HepG2 (cell line): Measurements from ENCODE around the gene CTIF. TPM values are rescaled to one million over a fixed set of nuclear protein-coding genes. Genes with fewer than 3 reads are reported as not detected.

Experiments used
- HDAC6 ChIP-seq: fragments of 200-600 bp; sonication (generic); IDR thresholded peaks from 2 replicates; pipeline ENCODE4 v1.7.0; 2017; ENCODE audit warnings: mild to moderate bottlenecking, antibody characterized with exemption, low read length, low read depth
- ZNF335 ChIP-seq: sonication (generic); formaldehyde crosslinking; IDR thresholded peaks from 2 replicates; pipeline ENCODE4 v1.4.0; 2020; ENCODE audit warnings: missing genetic modification reagents
- polyA plus RNA-seq, 8 experiments: library from polyadenylated mRNA; depleted of rRNA in 3 of 8; stranded (reverse) in 7 of 8; unstranded in 1 of 8; fragments of >200 nt; fragmentation: Illumina TruSeq in 4 of 8; extraction: Trizol in 4 of 8; gene quantifications; 2 replicates each; pipeline versions ENCODE4 v1.2.1 to v1.2.3, GENCODE V29; 2011 to 2016; ENCODE audit warnings: low read depth in 4 of 8, missing spikeins in 1 of 8, mixed read lengths in 1 of 8; ENCODE audit not compliant: insufficient read depth in 1 of 8
- total RNA-seq, 5 experiments: library from RNA; depleted of rRNA; stranded (reverse); fragments of >200 nt; fragmentation: Illumina TruSeq; extraction: Trizol; gene quantifications; 2 replicates each; pipeline ENCODE4 v1.2.3, GENCODE V29; 2016; ENCODE audit warnings: low read depth in 1 of 5
- TF ChIP-seq, protein P1 (sequence below): sonication (generic); formaldehyde crosslinking; IDR thresholded peaks from 2 replicates; pipeline ENCODE4 v1.5.1; 2020; ENCODE audit warnings: mild to moderate bottlenecking, missing genetic modification reagents, borderline replicate concordance
- TF ChIP-seq, protein P2 (sequence below): sonication (generic); formaldehyde crosslinking; IDR thresholded peaks from 2 replicates; pipeline ENCODE4 v1.5.0; 2020; ENCODE audit warnings: missing genetic modification reagents

Gene CTIF
- total and polyA plus RNA-seq, 2 of the 13 experiments (the other 11 are each of a cell fraction or from before 2014, with no cell fraction given): 18.2 to 28.0 TPM

- TF ChIP-seq, protein P1, sequence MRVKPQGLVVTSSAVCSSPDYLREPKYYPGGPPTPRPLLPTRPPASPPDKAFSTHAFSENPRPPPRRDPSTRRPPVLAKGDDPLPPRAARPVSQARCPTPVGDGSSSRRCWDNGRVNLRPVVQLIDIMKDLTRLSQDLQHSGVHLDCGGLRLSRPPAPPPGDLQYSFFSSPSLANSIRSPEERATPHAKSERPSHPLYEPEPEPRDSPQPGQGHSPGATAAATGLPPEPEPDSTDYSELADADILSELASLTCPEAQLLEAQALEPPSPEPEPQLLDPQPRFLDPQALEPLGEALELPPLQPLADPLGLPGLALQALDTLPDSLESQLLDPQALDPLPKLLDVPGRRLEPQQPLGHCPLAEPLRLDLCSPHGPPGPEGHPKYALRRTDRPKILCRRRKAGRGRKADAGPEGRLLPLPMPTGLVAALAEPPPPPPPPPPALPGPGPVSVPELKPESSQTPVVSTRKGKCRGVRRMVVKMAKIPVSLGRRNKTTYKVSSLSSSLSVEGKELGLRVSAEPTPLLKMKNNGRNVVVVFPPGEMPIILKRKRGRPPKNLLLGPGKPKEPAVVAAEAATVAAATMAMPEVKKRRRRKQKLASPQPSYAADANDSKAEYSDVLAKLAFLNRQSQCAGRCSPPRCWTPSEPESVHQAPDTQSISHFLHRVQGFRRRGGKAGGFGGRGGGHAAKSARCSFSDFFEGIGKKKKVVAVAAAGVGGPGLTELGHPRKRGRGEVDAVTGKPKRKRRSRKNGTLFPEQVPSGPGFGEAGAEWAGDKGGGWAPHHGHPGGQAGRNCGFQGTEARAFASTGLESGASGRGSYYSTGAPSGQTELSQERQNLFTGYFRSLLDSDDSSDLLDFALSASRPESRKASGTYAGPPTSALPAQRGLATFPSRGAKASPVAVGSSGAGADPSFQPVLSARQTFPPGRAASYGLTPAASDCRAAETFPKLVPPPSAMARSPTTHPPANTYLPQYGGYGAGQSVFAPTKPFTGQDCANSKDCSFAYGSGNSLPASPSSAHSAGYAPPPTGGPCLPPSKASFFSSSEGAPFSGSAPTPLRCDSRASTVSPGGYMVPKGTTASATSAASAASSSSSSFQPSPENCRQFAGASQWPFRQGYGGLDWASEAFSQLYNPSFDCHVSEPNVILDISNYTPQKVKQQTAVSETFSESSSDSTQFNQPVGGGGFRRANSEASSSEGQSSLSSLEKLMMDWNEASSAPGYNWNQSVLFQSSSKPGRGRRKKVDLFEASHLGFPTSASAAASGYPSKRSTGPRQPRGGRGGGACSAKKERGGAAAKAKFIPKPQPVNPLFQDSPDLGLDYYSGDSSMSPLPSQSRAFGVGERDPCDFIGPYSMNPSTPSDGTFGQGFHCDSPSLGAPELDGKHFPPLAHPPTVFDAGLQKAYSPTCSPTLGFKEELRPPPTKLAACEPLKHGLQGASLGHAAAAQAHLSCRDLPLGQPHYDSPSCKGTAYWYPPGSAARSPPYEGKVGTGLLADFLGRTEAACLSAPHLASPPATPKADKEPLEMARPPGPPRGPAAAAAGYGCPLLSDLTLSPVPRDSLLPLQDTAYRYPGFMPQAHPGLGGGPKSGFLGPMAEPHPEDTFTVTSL (CRISPR knock-in tag): no peak
- TF ChIP-seq, protein P2, sequence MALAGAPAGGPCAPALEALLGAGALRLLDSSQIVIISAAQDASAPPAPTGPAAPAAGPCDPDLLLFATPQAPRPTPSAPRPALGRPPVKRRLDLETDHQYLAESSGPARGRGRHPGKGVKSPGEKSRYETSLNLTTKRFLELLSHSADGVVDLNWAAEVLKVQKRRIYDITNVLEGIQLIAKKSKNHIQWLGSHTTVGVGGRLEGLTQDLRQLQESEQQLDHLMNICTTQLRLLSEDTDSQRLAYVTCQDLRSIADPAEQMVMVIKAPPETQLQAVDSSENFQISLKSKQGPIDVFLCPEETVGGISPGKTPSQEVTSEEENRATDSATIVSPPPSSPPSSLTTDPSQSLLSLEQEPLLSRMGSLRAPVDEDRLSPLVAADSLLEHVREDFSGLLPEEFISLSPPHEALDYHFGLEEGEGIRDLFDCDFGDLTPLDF: no peak
- no peak for TF ChIP-seq ZNF335 (CRISPR knock-in tag)
- no peak for TF ChIP-seq HDAC6
- TF ChIP-seq, all 625 proteins: peak for 0
Measured at GRCh38 chr18:48803951-48804855, 265.4 kb downstream of the CTIF start (continued).
